OCI-LY3 (cell line): ENCODE measurements around the gene B4GALT1.

ENCODE experiments used
- H2AFZ ChIP-seq: fragments of 200-600, 300-600 bp; shearing (Covaris generic); 2 replicates; pipeline ENCODE4 v1.6.0; 2014; ENCODE audit warnings: antibody characterized with exemption, low read depth, low read length
- H3K27ac ChIP-seq: fragments of 200-600, 300-600 bp; sonication (generic); 2 replicates; pipeline ENCODE4 v1.5.1; 2014; ENCODE audit warnings: mild to moderate bottlenecking, low read length, moderate library complexity, mixed read lengths
- H3K27me3 ChIP-seq: fragments of 200-600, 300-600 bp; sonication (generic); 2 replicates; pipeline ENCODE4 v1.6.1; 2014; ENCODE audit warnings: low read depth, low read length, mixed read lengths
- H3K36me3 ChIP-seq: fragments of 200-600, 300-600 bp; sonication (generic); replicated peaks from 2 replicates; pipeline ENCODE3; 2014; ENCODE audit warnings: low read depth, low read length, mixed read lengths
- H3K4me1 ChIP-seq: fragments of 300-600, 200-600 bp; sonication (generic); 2 replicates; pipeline ENCODE4 v1.6.1; 2014; ENCODE audit warnings: low read length, mixed read lengths
- H3K4me2 ChIP-seq: fragments of 200-600, 300-600 bp; sonication (generic); 2 replicates; pipeline ENCODE4 v1.6.1; 2014; ENCODE audit warnings: low read length, mixed read lengths
- H3K4me3 ChIP-seq: fragments of 300-600, 200-600 bp; sonication (generic); 2 replicates; pipeline ENCODE4 v1.5.1; 2014; ENCODE audit warnings: antibody characterized with exemption, mild to moderate bottlenecking, low read length, moderate library complexity
- H3K79me2 ChIP-seq: fragments of 300-600, 200-600 bp; shearing (Covaris generic); 2 replicates; pipeline ENCODE4 v1.6.1; 2014; ENCODE audit warnings: mild to moderate bottlenecking, low read length, mixed read lengths
- H3K9ac ChIP-seq: fragments of 300-600, 200-600 bp; shearing (Covaris generic); 2 replicates; pipeline ENCODE4 v1.6.0; 2014; ENCODE audit warnings: mild to moderate bottlenecking, low read length, moderate library complexity
- H3K9me3 ChIP-seq: fragments of 200-600, 300-600 bp; shearing (Covaris generic); 2 replicates; pipeline ENCODE4 v1.6.1; 2014; ENCODE audit warnings: low read length, mixed read lengths; ENCODE audit not compliant: insufficient read depth
- H4K20me1 ChIP-seq: fragments of 200-600, 300-600 bp; sonication (generic); 2 replicates; pipeline ENCODE4 v1.6.1; 2016; ENCODE audit warnings: low read length, mixed read lengths; ENCODE audit not compliant: insufficient read depth
- EZH2phosphoT487 ChIP-seq: fragments of 200-600 bp; shearing (Covaris generic); IDR thresholded peaks from 2 replicates; pipeline ENCODE4 v1.6.1; 2018; ENCODE audit warnings: antibody characterized with exemption, mixed run types, low read depth
- TF ChIP-seq, protein P1 (sequence below): fragments of 200-600, 300-600 bp; sonication (generic); IDR thresholded peaks from 2 replicates; pipeline ENCODE4 v1.5.1; 2014; ENCODE audit warnings: antibody characterized with exemption, low read length, low read depth

B4GALT1 gene

DNA sequence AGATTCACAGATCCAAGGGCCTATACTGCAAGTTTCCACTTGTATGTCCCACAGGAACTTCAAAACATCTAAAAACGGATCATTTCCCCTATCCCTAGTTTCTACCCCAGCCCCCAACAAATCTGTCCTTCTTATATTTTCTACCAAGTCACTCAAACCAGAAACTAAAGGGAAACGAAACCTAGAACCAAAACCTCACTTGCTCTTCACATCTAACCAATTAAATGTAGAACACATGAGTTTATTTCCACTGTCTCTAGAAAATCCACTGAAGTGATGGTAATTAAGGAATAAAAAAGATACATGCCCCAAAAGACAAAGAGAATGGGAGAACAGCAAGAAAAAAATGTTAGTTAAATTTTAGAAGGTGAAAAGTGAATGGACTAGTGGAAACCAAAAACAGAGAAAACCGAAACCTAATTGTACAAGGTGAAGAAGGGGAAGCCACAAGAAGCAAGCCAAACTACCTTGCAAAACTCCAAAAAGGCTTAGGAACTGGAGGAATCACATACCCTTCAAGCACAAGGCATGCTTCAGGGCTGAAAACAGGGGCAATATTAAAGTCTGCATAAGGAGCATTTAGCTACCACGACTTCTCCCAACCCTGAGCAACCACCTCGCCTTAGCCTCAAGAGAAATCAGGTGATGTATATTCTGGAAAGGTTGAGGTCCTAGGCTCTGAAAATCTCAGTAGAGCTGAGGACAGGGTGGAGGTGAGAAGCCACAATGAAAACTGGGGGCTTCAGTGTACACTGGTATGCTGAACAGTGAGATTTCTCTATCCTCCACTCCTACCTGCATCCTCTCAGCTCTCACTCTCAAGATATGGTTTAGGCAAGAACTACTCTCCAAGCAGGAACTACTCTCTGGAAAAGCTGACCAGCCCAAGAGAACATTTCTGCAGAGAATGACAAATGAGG is 101.7 kb downstream of the B4GALT1 start:
- H3K4me2 ChIP-seq, result peak overlapping the region; percentile 71
- peaks cover 14% of the 10 kb centered on the region for H3K79me2 ChIP-seq
- no peaks in the 10 kb centered on the region for H3K27me3 ChIP-seq
- no peaks in the 10 kb centered on the region for H4K20me1 ChIP-seq
- peaks cover 20% of the 10 kb centered on the region for H3K4me1 ChIP-seq
- H3K9me3 ChIP-seq, result no peaks in the 10 kb centered on the region
- peak overlapping the region; percentile 88 for H3K27ac ChIP-seq
- no peak overlapping the region for H2AFZ ChIP-seq
- peak overlapping the region; percentile 48 for H3K9ac ChIP-seq
- H3K36me3 ChIP-seq, result peaks cover 47% of the 10 kb centered on the region
- H3K4me3 ChIP-seq, result peak overlapping the region; percentile 57
- TF ChIP-seq, protein P1, sequence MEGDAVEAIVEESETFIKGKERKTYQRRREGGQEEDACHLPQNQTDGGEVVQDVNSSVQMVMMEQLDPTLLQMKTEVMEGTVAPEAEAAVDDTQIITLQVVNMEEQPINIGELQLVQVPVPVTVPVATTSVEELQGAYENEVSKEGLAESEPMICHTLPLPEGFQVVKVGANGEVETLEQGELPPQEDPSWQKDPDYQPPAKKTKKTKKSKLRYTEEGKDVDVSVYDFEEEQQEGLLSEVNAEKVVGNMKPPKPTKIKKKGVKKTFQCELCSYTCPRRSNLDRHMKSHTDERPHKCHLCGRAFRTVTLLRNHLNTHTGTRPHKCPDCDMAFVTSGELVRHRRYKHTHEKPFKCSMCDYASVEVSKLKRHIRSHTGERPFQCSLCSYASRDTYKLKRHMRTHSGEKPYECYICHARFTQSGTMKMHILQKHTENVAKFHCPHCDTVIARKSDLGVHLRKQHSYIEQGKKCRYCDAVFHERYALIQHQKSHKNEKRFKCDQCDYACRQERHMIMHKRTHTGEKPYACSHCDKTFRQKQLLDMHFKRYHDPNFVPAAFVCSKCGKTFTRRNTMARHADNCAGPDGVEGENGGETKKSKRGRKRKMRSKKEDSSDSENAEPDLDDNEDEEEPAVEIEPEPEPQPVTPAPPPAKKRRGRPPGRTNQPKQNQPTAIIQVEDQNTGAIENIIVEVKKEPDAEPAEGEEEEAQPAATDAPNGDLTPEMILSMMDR, result no peak
- TF ChIP-seq EZH2phosphoT487, result no peak
